ENCODE results near the gene FAM181A. TPM values are rescaled to one million over a fixed set of nuclear protein-coding genes. Genes with fewer than 3 reads are reported as not detected.

FAM181A gene
- total RNA-seq, 1 donor from 2014 or later = not detected

DNA sequence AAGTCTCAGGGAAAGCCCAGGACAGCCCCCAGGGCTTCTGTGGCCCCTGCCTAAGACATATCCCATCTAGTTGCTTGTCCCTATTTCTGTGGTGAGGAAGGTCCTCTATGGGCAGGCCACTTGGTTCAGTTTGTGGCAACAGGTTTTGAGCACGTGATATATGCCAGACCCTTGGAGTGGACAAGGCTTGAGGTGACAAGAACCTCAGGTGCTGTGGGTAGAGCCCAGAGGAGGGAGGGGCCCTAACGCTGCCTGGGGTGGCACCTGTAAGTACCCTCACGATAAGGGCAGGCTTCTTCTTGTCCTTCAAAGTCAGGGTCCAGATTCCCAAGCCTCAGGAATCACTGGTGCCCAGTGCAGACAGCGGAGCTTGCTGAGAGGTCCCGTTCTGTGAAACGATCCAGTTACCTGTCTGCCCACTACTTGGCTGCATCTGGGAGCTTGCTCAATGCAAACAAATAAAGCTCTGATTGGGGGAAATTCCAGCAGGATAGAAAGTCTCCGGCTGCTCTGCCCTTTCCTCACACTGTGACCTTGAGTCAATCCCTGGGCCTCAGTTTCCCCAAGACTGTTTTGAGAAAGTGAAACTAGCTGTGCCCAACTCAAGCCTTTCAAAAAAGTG, 47.7 kb upstream of the FAM181A start:
- Mint-ChIP-seq H3K27ac (ENCODE audit: unreplicated experiment) (no peak overlapping the region), H3K36me3 (ENCODE audit: low read depth, unreplicated experiment) (no peaks in the 10 kb centered on the region), H3K4me1 (ENCODE audit: low read depth, unreplicated experiment) (no peaks in the 10 kb centered on the region), H3K9me3 (ENCODE audit: unreplicated experiment) (peaks cover 10% of the 10 kb centered on the region), H3K4me3 (ENCODE audit: unreplicated experiment) (no peak overlapping the region), H3K27me3 (ENCODE audit: low read depth, unreplicated experiment) (peaks cover 24% of the 10 kb centered on the region)
- FAIRE-seq (no peak), DNase-seq (ENCODE audit: low read depth) (no peak)
- Histone ChIP-seq H3K9ac (ENCODE audit: low read length) (no peak overlapping the region), H3K79me2 (ENCODE audit: insufficient read depth, low read length) (no peaks in the 10 kb centered on the region), H3K27ac (ENCODE audit: low read depth, low read length) (no peak overlapping the region), H3K4me1 (ENCODE audit: insufficient read depth, low read length) (no peaks in the 10 kb centered on the region), H4K20me1 (ENCODE audit: insufficient read depth, low read length) (no peaks in the 10 kb centered on the region), H3K4me3 (ENCODE audit: insufficient read depth, low read depth, low read length) (no peak overlapping the region), H3K27me3 (ENCODE audit: insufficient read depth, low read length) (no peaks in the 10 kb centered on the region), H3K4me2 (ENCODE audit: low read length) (no peak overlapping the region), H3K9me3 (ENCODE audit: insufficient read depth, low read depth, low read length) (no peaks in the 10 kb centered on the region), H2AFZ (ENCODE audit: low read depth, low read length) (no peak overlapping the region), H3K36me3 (ENCODE audit: insufficient read depth, low read length) (no peaks in the 10 kb centered on the region)
- TF ChIP-seq, protein P1, sequence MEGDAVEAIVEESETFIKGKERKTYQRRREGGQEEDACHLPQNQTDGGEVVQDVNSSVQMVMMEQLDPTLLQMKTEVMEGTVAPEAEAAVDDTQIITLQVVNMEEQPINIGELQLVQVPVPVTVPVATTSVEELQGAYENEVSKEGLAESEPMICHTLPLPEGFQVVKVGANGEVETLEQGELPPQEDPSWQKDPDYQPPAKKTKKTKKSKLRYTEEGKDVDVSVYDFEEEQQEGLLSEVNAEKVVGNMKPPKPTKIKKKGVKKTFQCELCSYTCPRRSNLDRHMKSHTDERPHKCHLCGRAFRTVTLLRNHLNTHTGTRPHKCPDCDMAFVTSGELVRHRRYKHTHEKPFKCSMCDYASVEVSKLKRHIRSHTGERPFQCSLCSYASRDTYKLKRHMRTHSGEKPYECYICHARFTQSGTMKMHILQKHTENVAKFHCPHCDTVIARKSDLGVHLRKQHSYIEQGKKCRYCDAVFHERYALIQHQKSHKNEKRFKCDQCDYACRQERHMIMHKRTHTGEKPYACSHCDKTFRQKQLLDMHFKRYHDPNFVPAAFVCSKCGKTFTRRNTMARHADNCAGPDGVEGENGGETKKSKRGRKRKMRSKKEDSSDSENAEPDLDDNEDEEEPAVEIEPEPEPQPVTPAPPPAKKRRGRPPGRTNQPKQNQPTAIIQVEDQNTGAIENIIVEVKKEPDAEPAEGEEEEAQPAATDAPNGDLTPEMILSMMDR (IDR thresholded peaks at IDR 0.05; ENCODE audit: insufficient read depth, low read depth, low read length) = no peak
- TF ChIP-seq EZH2 (IDR thresholded peaks at IDR 0.05; ENCODE audit: insufficient read depth, low read length) = no peak

DNA sequence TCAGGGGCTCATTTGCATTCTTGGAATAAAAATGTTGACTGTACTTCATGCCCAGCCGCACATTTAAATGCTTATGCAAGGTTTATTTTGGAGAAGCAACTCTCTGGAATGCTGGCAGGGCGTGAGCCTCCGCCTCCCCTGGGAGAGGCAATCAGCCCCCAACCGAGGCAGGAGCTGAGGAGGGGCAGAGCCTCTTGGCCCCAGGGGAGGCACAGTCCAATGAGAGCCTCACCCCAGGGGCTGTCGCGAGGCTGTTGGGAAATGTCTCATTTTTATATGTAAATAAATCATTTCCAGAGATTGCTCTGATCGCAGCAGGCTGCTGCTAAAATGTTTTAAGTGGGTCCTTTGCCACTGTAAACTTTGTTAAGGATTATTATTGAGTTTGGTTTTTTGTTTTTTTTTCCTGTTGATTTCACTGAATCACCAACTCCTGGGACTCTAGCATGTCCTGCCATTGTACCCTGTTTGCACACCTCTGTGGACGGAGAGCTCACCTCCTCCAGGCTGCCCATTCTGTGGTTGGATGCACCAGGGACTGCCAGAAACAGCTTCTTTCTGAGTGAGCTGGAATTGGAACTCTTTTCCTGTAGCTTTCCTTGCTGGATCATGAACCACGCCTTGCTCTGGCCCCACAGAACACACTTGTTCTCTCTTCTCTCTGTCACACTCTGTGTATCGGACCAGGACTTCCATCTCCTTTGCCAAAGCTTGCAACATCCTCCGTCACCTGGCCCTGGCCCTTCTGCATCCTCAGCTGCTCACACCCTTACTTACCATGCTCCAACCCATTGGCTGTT, 46.9 kb upstream of the FAM181A start:
- H3K36me3 ChIP-seq (ENCODE audit: insufficient read depth, low read length) = no peaks in the 10 kb centered on the region
- no peaks in the 10 kb centered on the region for H3K27me3 ChIP-seq (ENCODE audit: insufficient read depth, low read length)
- FAIRE-seq = no peak
- H3K4me1 ChIP-seq (ENCODE audit: insufficient read depth, low read length) = no peaks in the 10 kb centered on the region
- TF ChIP-seq, protein P1 (IDR thresholded peaks at IDR 0.05; ENCODE audit: insufficient read depth, low read depth, low read length) = no peak
- no peak for TF ChIP-seq EZH2 (IDR thresholded peaks at IDR 0.05; ENCODE audit: insufficient read depth, low read length)
- no peak overlapping the region for H3K4me3 ChIP-seq (ENCODE audit: insufficient read depth, low read depth, low read length)
- H3K27ac Mint-ChIP-seq (ENCODE audit: unreplicated experiment) = no peak overlapping the region
- H4K20me1 ChIP-seq (ENCODE audit: insufficient read depth, low read length) = no peaks in the 10 kb centered on the region
- H3K79me2 ChIP-seq (ENCODE audit: insufficient read depth, low read length) = no peaks in the 10 kb centered on the region
- peak overlapping the region; percentile 22 for H3K4me2 ChIP-seq (ENCODE audit: low read length)
- no peak overlapping the region for H2AFZ ChIP-seq (ENCODE audit: low read depth, low read length)
- no peak overlapping the region for H3K4me3 Mint-ChIP-seq (ENCODE audit: unreplicated experiment)
- H3K9me3 Mint-ChIP-seq (ENCODE audit: unreplicated experiment) = peaks cover 10% of the 10 kb centered on the region
- H3K9ac ChIP-seq (ENCODE audit: low read length) = no peak overlapping the region
- peaks cover 24% of the 10 kb centered on the region for H3K27me3 Mint-ChIP-seq (ENCODE audit: low read depth, unreplicated experiment)
- no peak overlapping the region for H3K27ac ChIP-seq (ENCODE audit: low read depth, low read length)
- H3K36me3 Mint-ChIP-seq (ENCODE audit: low read depth, unreplicated experiment) = no peaks in the 10 kb centered on the region
- H3K9me3 ChIP-seq (ENCODE audit: insufficient read depth, low read depth, low read length) = no peaks in the 10 kb centered on the region
- peaks cover 3% of the 10 kb centered on the region for H3K4me1 Mint-ChIP-seq (ENCODE audit: low read depth, unreplicated experiment)
- no peak for DNase-seq (ENCODE audit: low read depth)

DNA sequence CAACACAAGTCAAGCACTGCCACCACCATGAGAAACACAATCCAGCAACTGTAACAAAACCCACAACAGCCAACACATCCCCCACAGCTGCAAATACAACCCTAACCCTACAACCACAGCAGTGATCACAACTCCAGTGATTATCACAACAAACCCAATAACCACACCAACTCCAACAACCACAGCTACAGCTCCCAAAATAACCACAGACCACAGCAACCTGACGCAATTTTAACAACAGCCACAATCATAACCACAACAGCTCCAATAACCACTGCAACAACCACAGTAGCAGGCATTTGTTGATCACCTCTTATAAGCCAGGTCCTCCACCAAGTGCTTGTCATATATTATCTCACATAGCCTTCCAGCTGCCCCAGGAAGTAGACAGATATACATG, 42.2 kb upstream of the FAM181A start:
- no peaks in the 10 kb centered on the region for H3K4me1 ChIP-seq (ENCODE audit: insufficient read depth, low read length)
- peaks cover 3% of the 10 kb centered on the region for H3K4me1 Mint-ChIP-seq (ENCODE audit: low read depth, unreplicated experiment)
- H3K27me3 ChIP-seq (ENCODE audit: insufficient read depth, low read length) = no peaks in the 10 kb centered on the region
- no peak overlapping the region for H3K27ac Mint-ChIP-seq (ENCODE audit: unreplicated experiment)
- no peak overlapping the region for H3K4me2 ChIP-seq (ENCODE audit: low read length)
- FAIRE-seq (no peak), DNase-seq (ENCODE audit: low read depth) (no peak)
- H3K79me2 ChIP-seq (ENCODE audit: insufficient read depth, low read length) = no peaks in the 10 kb centered on the region
- H3K27ac ChIP-seq (ENCODE audit: low read depth, low read length) = no peak overlapping the region
- H3K27me3 Mint-ChIP-seq (ENCODE audit: low read depth, unreplicated experiment) = peaks cover 27% of the 10 kb centered on the region
- H3K4me3 Mint-ChIP-seq (ENCODE audit: unreplicated experiment) = no peak overlapping the region
- H3K9me3 ChIP-seq (ENCODE audit: insufficient read depth, low read depth, low read length) = no peaks in the 10 kb centered on the region
- no peaks in the 10 kb centered on the region for H4K20me1 ChIP-seq (ENCODE audit: insufficient read depth, low read length)
- H2AFZ ChIP-seq (ENCODE audit: low read depth, low read length) = no peak overlapping the region
- H3K4me3 ChIP-seq (ENCODE audit: insufficient read depth, low read depth, low read length) = no peak overlapping the region
- H3K36me3 Mint-ChIP-seq (ENCODE audit: low read depth, unreplicated experiment) = no peaks in the 10 kb centered on the region
- H3K9me3 Mint-ChIP-seq (ENCODE audit: unreplicated experiment) = peaks cover 7% of the 10 kb centered on the region
- no peak for TF ChIP-seq EZH2 (IDR thresholded peaks at IDR 0.05; ENCODE audit: insufficient read depth, low read length)
- TF ChIP-seq, protein P1 (IDR thresholded peaks at IDR 0.05; ENCODE audit: insufficient read depth, low read depth, low read length) = no peak
- H3K36me3 ChIP-seq (ENCODE audit: insufficient read depth, low read length) = no peaks in the 10 kb centered on the region
- no peak overlapping the region for H3K9ac ChIP-seq (ENCODE audit: low read length)

All from astrocyte (in vitro differentiated cells and primary cell).